ENCODE measurements around the gene PLXNA3.

PLXNA3 gene

DNA sequence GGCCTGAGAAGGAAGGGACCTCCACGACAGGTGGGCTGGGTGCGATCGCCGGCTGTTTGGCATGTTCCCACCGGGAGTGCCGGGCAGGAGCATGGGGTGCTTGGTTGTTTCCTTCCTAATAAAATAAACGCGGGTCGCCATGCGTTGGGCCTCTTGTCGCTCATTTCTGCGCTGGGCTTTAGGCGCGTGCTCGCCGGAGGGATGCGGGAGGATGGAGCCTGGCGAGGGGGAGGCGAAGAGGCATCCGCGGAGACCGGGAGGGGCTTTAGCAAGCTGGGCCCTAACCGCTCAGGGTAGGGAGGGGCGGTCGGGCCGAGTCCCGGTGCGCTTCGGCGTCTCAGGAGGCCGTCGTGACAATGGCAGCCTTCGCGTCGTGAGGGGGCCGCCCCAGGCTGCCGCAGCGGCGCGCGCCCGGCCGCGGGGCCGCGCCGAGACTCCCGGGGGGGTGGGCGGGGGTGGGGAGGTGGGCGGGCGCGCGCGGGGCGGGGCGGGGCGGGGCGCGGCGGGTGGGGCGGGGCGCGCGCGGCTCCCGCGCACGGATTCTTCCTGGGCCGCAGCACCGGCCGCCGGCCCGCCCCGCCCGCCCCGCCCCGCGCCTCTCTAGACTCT is 21.6 kb upstream of the PLXNA3 start:
- peak; percentile 49 to 53 for DNase-seq

DNA sequence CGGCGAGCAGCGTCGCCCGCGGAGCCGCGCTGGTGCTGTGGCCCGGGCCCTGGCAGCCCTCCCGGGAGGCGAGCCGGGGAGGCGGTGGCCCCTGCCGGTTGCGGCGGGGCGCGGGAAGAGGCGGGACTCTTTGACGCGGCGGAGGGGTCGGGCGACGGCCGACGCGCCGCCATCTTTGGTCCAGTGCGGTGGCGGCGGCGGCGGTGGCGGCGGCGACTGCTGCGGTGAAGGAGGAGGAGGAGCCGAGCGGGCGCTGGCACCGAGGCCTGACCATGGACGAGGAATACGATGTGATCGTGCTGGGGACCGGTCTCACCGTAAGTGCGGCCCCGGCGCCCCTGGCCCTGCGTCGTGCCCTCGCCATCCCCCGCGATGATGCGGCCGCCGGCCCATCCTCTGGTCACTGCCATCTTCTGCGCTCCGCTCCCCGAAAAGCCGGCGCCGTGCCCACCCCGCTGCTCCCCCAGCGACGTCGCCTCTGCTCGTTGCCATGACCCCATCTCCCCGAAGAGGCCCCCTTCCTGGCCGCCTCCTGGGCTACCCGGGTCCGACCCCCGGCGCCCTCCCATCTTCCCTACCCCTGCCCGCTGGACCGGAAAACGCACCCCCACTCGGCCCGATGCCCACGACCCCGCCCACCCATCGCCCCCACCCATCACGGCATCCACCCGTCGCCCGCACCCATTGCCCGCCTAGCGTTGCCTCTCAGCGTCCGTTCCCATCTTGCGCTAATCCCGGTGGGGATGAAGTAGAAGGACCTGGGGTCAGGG is 20.9 kb upstream of the PLXNA3 start, which contains the start of gene GDI1:
Gene GDI1 (plus strand): TSS at position 172 of the 770 bp plus-strand sequence. CDS start 101 bp downstream, at position 273.
- peak; percentile 60 to 66 for DNase-seq

DNA sequence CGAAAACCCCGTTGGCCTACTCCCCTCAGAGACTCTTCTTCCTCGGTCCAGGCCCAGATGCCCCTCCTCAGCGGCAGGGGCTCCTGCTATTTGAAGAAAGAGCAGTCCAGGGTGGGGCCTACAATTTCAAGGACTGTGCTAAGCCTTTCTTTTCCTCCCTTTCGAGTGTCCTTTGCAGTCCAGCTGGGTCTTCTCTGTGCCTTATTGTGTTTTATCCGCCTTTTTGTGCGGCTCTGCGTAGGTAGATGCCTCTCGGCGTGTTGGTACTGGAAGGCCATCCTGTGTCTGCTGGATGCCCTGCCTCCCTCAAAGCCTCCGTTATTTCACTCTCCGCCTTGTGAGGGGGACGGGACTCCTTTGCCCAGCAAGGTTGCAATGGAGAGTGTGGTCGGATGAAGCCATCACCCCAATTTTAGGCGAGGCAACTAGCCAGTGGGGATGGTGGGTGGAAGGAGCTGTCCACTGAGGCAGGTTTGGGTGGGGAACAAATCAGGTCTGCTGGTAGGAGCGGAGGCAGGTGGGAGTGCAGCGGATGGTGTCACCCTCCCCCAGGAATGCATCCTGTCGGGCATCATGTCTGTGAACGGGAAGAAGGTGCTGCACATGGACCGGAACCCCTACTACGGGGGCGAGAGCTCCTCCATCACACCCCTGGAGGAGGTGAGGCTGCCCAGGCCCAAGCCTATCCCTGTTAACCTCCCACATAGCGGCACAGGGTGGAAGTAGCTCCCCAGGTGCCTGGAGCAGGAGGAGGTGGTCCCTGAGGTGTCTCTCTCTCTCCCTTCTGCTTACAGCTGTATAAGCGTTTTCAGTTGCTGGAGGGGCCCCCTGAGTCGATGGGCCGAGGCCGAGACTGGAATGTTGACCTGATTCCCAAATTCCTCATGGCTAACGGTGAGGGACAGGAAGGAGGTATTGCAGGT is 19.8 kb upstream of the PLXNA3 start:
- no peak for DNase-seq

DNA sequence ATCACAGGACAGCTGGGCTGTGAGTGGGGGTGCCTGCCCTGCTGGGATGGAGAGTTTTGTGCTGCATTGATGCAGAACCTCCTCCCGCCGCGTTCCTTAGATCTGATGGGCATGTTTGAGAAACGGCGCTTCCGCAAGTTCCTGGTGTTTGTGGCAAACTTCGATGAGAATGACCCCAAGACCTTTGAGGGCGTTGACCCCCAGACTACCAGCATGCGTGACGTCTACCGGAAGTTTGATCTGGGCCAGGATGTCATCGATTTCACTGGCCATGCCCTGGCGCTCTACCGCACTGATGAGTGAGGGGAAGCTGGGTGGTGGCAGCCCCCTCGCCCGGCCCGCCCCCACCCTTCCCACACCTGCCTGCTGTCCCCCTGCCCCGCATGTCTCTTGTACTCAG is 18.2 kb upstream of the PLXNA3 start:
- DNase-seq, result no peak

DNA sequence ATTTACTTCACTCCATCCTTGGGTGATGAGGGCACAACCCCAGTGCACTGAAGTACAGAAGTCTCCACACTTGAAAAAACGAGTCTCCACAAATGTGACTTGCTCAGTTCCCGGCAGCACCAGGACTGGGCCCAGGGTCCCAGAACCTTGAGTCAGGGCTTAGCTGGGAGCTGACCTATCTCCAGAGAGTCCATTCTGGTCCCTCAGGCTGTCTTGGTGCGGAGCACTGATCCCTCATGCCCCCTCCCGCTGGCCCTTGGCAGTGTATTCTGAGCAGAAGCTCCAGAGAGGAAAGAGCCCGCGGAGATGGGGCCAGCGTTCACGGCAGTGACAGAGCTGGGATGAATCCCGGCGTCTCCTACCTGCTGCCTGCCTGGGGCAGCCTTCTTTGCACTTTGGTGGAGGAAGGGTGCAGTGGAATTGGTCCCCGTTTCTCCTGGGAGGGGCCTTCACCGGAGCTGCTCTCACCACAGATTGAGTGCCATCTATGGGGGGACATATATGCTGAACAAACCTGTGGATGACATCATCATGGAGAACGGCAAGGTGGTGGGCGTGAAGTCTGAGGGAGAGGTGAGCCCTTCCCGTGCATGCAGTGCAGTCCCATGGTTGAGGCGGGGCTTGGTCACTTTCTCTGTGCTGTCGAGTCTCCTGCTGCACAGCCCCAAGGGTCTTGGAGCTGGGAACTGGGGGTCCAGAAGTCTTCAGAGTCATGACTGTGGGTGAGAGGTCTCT is 17.3 kb upstream of the PLXNA3 start:
- no peak for DNase-seq

DNA sequence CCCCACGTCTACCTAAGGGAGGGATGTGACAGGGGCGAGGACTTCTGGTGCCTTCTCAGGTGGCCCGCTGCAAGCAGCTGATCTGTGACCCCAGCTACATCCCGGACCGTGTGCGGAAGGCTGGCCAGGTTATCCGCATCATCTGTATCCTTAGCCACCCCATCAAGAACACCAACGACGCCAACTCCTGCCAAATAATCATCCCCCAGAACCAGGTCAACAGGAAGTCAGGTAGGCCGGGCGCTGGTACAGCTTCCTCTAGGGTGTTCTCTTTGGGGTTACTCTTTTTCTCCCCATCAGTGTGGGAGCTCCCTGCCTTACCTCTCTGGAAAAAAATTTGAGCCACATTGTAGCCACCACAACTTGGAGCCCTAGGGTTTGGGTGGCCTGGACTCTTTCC is 16.5 kb upstream of the PLXNA3 start:
- DNase-seq, result no peak

DNA sequence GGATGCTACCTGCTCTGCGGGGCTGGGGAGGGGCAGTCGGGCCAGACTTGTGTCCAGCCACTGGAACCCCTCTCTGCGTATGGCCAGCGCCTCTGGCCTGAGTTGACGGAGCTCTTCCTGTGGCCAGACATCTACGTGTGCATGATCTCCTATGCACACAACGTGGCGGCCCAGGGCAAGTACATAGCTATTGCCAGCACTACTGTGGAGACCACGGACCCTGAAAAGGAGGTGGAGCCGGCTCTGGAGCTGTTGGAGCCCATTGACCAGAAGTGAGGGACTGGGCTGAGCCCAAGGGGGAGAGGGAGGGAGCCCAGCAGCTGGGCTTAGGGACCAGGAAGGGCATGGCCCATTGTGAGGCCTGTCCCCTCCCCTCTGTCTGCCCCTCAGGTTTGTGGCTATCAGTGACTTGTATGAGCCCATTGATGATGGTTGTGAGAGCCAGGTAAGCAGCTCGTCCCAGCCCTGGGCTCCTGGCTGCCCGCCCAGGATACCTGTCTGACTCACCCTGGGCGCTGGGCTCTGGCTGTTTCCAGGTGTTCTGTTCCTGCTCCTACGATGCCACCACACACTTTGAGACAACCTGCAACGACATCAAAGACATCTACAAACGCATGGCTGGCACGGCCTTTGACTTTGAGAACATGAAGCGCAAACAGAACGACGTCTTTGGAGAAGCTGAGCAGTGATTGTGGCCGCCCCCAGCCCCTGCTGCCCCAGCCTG is 15.9 kb upstream of the PLXNA3 start:
- DNase-seq, result no peak

DNA sequence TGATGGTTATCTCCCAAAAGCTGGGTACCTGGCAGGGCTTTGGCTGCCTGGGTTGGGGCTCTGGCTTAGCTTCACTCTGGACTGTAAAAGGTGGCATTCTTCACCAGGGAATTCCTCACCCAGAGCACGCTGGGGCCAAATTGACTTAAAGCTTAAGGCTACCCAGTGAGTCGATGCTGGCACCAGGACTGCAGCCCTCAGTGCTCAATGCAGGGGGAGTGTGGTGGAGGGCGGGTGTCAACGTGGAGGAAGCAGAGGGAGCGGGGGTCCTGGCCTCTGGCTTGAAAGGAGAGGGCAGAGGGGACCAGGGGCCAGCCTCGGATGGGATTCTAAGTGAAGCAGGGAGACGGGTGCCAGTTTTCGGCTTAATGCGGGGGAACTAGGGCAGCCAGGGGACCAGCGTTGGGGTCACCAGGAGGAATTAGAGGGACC is 14.6 kb upstream of the PLXNA3 start:
- DNase-seq, result no peak

DNA sequence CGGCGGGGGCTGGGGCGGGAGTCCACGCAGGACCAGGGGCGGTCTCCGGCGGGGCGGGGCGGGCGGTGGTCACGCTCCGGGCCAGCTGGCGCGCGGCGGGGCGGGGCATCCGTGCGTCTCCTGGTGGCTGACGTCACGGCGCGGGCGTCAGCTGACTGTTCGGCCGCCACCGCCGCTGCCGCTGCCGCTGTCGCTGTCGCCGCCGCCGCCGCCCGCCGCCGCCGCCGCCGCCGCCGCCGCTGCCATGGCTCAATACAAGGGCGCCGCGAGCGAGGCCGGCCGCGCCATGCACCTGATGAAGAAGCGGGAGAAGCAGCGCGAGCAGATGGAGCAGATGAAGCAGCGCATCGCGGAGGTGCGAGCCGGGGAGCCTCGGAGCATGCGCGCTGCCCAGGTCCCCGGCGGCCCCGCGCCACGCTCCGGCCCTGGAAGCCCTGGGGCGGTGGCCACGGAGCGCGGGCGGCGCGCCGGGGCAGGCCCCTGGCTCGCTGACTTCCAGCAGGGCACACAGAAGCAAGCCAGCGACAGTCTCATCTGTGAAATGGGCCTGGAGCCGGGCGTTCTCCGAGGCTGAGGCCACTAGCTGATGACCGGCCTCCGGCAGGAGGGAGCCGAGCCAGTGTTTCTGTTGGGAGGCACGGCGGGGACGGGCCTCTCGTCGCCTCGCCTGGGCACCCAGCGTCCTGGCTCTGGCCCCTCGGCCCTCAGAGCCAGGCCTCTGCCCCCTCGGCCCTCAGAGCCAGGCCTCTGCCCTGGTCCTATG is 13.9 kb upstream of the PLXNA3 start, which contains the start of gene FAM50A:
Gene FAM50A (plus strand): TSS at position 150 of the 763 bp plus-strand sequence. CDS start 95 bp downstream, at position 245.
- DNase-seq, result peak; percentile 71 to 79

DNA sequence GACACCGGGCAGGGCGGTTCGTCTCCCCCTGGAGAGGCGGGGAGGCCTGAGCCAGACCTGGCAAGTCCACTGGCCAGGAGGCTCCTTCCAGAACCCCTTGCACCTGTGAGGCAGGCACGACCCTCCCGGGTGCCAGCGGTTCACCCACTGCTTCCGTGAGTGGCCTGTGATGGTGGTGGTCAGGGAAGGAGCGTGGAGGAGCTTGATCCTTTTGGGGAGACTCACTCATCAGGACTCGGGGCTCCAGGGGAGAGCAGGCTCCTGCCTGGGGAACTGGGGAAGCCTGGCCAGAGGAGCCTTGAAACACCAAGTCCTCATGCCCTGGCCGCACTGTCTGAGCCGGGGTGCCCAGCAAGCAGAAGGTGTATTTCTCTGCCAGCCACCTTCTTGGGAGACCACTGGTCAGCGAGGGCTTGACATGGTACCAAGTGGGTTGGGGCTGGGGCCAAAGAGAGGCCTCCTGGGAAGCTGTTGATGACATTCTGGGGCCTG is 13.3 kb upstream of the PLXNA3 start:
- DNase-seq, result no peak

DNA sequence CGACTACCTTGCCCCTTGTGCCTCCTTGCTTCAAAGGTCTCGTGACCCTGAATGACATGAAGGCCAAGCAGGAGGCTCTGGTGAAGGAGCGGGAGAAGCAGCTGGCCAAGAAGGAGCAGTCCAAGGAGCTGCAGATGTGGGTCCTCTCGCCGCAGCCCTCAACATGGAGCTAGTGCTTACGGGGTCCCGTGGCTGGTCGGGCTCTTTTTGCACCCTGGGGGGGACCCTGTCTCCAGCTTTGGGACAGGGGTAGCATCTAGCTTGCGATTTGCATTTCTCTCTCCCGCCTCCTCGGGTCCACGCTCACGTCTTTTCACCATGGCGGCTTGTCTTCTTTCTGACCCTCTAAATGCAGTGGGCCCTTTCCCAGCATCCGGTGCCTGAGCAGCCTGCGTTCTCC is 12.3 kb upstream of the PLXNA3 start:
- DNase-seq, result no peak

DNA sequence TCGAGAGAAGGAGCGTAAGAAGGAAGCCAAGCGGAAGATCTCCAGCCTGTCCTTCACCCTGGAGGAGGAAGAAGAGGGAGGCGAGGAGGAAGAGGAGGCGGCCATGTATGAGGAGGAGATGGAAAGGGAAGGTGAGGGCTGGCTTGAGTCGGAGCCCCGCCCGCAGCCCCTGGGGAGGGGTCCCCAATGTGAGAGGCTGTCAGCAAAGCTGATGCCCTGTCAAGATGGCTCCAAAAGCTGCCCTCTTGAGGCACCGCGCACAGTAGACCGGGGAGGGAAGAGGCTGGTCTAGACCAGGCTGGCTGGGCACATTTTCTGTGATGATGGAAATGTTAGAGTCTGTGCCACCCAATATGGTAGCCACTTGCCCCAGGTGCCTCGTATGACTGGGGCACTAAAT is 11.7 kb upstream of the PLXNA3 start:
- DNase-seq, result no peak

DNA sequence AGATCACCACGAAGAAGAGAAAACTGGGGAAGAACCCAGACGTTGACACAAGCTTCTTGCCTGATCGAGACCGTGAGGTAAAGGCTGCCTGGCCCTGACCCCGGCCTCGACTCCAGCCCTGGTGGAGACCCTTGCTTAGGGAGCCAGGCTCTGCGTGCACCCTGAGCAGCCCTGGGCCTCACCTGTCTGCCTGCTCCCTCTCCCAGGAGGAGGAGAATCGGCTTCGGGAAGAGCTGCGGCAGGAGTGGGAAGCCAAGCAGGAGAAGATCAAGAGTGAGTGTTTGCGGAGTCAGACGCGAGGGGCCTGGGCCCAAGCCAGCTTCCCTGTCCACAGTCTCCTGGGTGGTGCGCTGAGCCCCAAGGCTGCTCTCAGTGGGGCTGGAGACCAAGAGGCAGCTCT is 9.6 kb upstream of the PLXNA3 start:
- DNase-seq, result no peak

DNA sequence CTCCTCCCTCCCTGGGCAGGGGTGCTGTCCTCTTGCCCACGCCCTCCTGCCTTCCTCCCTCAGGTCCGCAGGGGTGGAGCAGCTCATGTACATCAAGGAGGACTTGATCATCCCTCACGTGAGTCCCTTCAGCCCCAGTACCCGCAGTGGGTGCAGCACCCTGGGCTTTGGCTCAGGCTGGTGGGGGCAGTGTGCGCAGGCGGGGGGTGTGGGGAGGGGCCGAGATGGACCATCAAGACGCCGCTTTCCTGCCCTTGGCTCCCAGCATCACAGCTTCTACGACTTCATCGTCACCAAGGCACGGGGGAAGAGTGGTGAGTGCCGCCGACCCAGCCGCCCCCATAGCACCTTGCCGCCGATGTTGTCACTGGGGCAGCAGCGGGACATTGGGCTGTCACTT is 8.5 kb upstream of the PLXNA3 start:
- no peak for DNase-seq

DNA sequence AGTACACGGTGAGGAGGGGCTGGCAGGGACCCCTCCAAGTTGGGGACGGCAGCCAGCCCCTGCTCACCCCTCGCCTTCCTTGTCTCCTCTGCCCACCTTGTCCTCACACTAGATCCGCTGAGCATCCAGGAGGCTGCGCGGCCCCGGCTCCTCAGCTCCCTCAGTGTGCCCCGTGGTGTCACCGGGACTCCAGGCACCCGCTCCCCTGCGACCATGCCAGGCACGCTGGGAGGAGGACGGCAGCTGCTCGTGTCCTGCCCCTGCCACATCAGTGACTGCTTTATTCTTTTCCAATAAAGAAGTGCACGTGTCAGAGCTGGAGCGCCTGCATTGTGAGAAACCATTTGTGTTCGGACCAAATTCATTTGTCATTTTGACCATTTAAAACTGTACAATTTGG is 7.8 kb upstream of the PLXNA3 start:
- DNase-seq, result no peak

DNA sequence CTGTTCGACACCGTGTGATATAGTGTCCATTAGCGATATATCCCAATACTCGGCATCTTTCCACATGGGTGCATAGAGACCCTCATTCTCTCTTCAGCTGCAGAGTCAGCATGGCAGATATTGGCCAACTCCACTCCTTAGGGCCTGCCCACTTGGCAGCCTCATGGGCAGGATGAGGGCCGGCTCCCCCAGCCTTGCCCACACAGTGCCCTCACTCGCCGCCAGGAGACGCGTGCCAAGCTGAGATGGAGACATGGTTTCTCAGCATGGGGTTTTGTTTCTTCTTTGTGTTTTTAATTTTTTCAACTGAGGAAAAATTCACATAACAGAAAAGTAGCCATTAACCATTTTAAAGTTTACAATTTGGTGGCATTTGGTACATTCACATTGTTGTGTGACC is 5.3 kb upstream of the PLXNA3 start:
- no peak for DNase-seq

DNA sequence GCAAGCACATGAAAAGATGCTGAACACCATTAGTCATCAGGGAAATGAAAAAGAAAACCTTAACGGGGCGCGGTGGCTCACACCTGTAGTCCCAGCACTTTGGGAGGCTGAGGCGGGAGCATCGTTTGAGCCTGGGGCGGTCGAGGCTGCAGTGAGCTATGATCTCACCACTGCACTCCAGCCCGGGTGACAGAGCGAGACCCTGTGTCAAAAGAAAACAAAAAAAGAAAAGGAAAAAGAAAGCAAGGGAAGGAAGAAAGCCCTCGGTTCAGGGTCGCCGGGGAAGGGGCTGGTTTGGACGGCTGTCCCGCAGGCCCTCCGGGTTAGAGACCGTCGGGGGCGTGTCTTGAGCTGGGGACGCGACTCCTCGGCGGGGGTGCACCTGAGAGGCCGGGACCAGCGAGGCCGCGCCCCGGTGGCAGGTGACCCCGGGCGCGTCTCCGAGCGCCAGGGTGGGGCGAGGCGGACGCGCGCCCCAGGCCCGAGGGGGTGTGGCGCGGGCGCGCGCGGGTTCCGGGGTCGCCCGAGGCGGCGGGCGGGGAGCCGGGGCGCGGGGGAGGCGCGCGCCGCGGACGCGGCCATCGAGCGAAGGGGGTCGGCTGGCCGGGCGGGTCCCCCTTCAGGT is 478 bp upstream of the PLXNA3 start:
- DNase-seq, result peak; percentile 42 to 55

DNA sequence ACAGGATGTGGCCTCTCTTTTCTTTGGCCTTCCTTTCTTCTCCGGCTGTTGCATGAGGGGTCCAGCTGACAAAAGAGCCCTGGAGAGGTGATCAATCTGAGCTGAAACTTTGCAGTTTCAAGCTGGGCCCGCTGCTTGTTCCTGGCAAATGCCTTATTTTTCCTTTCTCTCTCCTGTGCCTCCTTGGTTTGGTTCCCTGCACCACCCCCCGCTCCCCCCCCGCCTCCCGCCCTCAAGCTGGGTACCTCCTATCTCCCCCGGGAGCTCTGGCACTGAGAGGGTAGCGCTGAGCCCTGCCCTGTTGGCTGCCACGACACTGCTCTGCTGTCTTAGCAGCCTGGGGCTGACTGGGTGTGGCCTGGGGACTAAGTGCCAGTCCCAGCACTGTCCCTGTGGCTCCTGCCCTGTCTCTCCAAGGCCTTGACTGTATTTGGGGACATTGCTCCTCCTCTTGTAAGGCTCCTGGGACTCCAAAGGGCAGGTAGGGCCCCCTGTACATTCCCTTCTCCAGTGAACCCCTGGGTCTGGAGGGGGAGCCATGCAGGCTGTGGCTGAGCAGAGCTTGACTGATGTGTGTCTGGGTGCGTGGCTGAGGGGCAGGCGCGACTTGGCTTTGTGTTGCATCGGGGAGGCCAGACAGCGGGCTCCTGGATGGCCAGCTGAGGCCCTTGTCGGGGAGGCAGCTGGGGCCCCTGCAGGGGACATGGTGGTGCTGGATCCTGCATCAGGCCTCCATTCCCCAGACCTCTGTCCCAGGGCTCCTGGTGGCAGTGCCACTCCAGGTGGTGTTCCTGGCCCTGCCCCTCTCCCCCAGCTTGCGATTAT is 1.1 kb downstream of the PLXNA3 start:
- no peak for DNase-seq

DNA sequence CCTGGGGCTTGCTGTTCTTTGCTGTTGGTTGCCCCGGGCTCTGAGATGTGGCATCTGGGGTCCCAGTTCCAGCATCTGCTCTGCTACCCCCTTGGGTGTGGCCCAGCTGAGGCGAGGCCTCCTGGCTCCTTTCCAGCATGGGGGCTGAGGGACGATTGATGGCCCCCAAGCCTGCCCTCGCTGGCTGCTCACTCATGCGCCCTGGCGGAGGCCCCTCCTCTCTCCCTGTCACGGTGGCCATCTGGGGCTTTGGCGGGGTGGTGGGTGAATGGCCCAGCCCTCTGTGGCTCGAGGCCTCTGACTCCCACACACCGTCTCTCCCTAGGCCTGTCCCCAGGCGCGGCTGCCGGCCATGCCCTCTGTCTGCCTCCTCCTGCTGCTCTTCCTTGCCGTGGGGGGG is 1.8 kb downstream of the PLXNA3 start:
- DNase-seq, result no peak

DNA sequence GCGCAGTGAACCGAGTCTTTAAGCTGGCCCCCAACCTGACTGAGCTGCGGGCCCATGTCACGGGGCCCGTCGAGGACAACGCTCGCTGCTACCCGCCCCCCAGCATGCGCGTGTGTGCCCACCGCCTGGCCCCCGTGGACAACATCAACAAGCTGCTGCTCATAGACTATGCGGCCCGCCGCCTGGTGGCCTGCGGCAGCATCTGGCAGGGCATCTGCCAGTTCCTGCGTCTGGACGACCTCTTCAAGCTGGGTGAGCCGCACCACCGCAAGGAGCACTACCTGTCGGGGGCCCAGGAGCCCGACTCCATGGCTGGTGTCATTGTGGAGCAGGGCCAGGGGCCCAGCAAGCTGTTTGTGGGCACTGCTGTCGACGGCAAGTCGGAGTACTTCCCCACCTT is 2.2 kb downstream of the PLXNA3 start:
- no peak for DNase-seq

Measured in stimulated activated CD4-positive, alpha-beta T cell treated with anti-CD3 and anti-CD28 coated beads, Interleukin-2, amount 100 ng/mL, for 24 hours (primary cell).